OCI-LY3 (cell line): ENCODE results near the gene PEAK1.
"Not testable (repeated sequence)": the region's sequence is repeated elsewhere in the genome, so short reads cannot be mapped to it uniquely, and the experiment has no call there.

Experiments
- H2AFZ ChIP-seq: fragments of 200-600, 300-600 bp; shearing (Covaris generic); 2 replicates; pipeline ENCODE4 v1.6.0; 2014; ENCODE audit warnings: antibody characterized with exemption, low read depth, low read length
- H3K27ac ChIP-seq: fragments of 200-600, 300-600 bp; sonication (generic); 2 replicates; pipeline ENCODE4 v1.5.1; 2014; ENCODE audit warnings: mild to moderate bottlenecking, low read length, moderate library complexity, mixed read lengths
- H3K27me3 ChIP-seq: fragments of 200-600, 300-600 bp; sonication (generic); 2 replicates; pipeline ENCODE4 v1.6.1; 2014; ENCODE audit warnings: low read depth, low read length, mixed read lengths
- H3K36me3 ChIP-seq: fragments of 200-600, 300-600 bp; sonication (generic); replicated peaks from 2 replicates; pipeline ENCODE3; 2014; ENCODE audit warnings: low read depth, low read length, mixed read lengths
- H3K4me1 ChIP-seq: fragments of 300-600, 200-600 bp; sonication (generic); 2 replicates; pipeline ENCODE4 v1.6.1; 2014; ENCODE audit warnings: low read length, mixed read lengths
- H3K4me2 ChIP-seq: fragments of 200-600, 300-600 bp; sonication (generic); 2 replicates; pipeline ENCODE4 v1.6.1; 2014; ENCODE audit warnings: low read length, mixed read lengths
- H3K4me3 ChIP-seq: fragments of 300-600, 200-600 bp; sonication (generic); 2 replicates; pipeline ENCODE4 v1.5.1; 2014; ENCODE audit warnings: antibody characterized with exemption, mild to moderate bottlenecking, low read length, moderate library complexity
- H3K79me2 ChIP-seq: fragments of 300-600, 200-600 bp; shearing (Covaris generic); 2 replicates; pipeline ENCODE4 v1.6.1; 2014; ENCODE audit warnings: mild to moderate bottlenecking, low read length, mixed read lengths
- H3K9ac ChIP-seq: fragments of 300-600, 200-600 bp; shearing (Covaris generic); 2 replicates; pipeline ENCODE4 v1.6.0; 2014; ENCODE audit warnings: mild to moderate bottlenecking, low read length, moderate library complexity
- H3K9me3 ChIP-seq: fragments of 200-600, 300-600 bp; shearing (Covaris generic); 2 replicates; pipeline ENCODE4 v1.6.1; 2014; ENCODE audit warnings: low read length, mixed read lengths; ENCODE audit not compliant: insufficient read depth
- H4K20me1 ChIP-seq: fragments of 200-600, 300-600 bp; sonication (generic); 2 replicates; pipeline ENCODE4 v1.6.1; 2016; ENCODE audit warnings: low read length, mixed read lengths; ENCODE audit not compliant: insufficient read depth
- CTCF ChIP-seq: fragments of 200-600, 300-600 bp; sonication (generic); IDR thresholded peaks from 2 replicates; pipeline ENCODE4 v1.5.1; 2014; ENCODE audit warnings: antibody characterized with exemption, low read length, low read depth
- EZH2phosphoT487 ChIP-seq: fragments of 200-600 bp; shearing (Covaris generic); IDR thresholded peaks from 2 replicates; pipeline ENCODE4 v1.6.1; 2018; ENCODE audit warnings: antibody characterized with exemption, mixed run types, low read depth

The PEAK1 gene

GRCh38 chr15:77411619-77411976 lies 8.3 kb downstream of the PEAK1 start:
- Histone ChIP-seq H4K20me1 (peaks cover 8% of the 10 kb centered on the region; the same call in 1 of the 2 replicates), H3K4me3 (peak overlapping the region; percentile 56), H3K79me2 (peaks cover 91% of the 10 kb centered on the region), H3K9me3 (no peaks in the 10 kb centered on the region), H3K27ac (peak overlapping the region; percentile 69), H2AFZ (no peak overlapping the region), H3K4me1 (peaks cover 47% of the 10 kb centered on the region), H3K27me3 (no peaks in the 10 kb centered on the region), H3K9ac (peak overlapping the region; percentile 10; the same call in 1 of the 2 replicates), H3K4me2 (peak overlapping the region; percentile 79), H3K36me3 (peaks cover 2% of the 10 kb centered on the region)
- TF ChIP-seq CTCF (no peak), EZH2phosphoT487 (no peak)

- Histone ChIP-seq H3K27ac (peak overlapping the region; percentile 69), H3K4me1 (peaks cover 53% of the 10 kb centered on the region), H3K4me3 (peak overlapping the region; percentile 56), H3K79me2 (peaks cover 91% of the 10 kb centered on the region), H3K36me3 (peaks cover 2% of the 10 kb centered on the region), H3K4me2 (peak overlapping the region; percentile 79), H4K20me1 (peaks cover 2% of the 10 kb centered on the region; the same call in 1 of the 2 replicates), H2AFZ (no peak overlapping the region), H3K9me3 (no peaks in the 10 kb centered on the region), H3K9ac (peak overlapping the region; percentile 35; the same call in 1 of the 2 replicates), H3K27me3 (no peaks in the 10 kb centered on the region)
- TF ChIP-seq CTCF, result no peak
- no peak for TF ChIP-seq EZH2phosphoT487
These were observed 8.9 kb downstream of the PEAK1 start for GRCh38 chr15:77410701-77411618.

GRCh38 chr15:77410157-77410500 lies 9.8 kb downstream of the PEAK1 start:
- H3K4me3 ChIP-seq, result peak overlapping the region; percentile 27
- peaks cover 89% of the 10 kb centered on the region for H3K79me2 ChIP-seq

GRCh38 chr15:77409259-77410156 lies 10.4 kb downstream of the PEAK1 start:
- Histone ChIP-seq H3K4me3 (peak overlapping the region; percentile 27), H3K4me1 (peaks cover 56% of the 10 kb centered on the region), H3K9ac (peak overlapping the region; percentile 29; the same call in 1 of the 2 replicates), H2AFZ (no peak overlapping the region), H3K4me2 (peak overlapping the region; percentile 79), H3K9me3 (no peaks in the 10 kb centered on the region), H4K20me1 (no peaks in the 10 kb centered on the region), H3K79me2 (peaks cover 89% of the 10 kb centered on the region), H3K36me3 (peaks cover 2% of the 10 kb centered on the region), H3K27me3 (no peaks in the 10 kb centered on the region), H3K27ac (peak overlapping the region; percentile 69)
- TF ChIP-seq EZH2phosphoT487 (no peak), CTCF (no peak)

More at GRCh38 chr15:77410157-77410500, 9.8 kb downstream of the PEAK1 start:
- not testable (repeated sequence) for H2AFZ ChIP-seq, H3K36me3 ChIP-seq, H3K9ac ChIP-seq, H4K20me1 ChIP-seq, H3K9me3 ChIP-seq, H3K27me3 ChIP-seq
- peak overlapping the region; percentile 69 for H3K27ac ChIP-seq
- peaks cover 56% of the 10 kb centered on the region for H3K4me1 ChIP-seq
- H3K4me2 ChIP-seq, result peak overlapping the region; percentile 79
